ENCODE data around the gene TYROBP.

GRCh38 chr19:35940078-35940775 is 32.1 kb upstream of the TYROBP start:
- TF ChIP-seq CTCF (IDR thresholded peaks at IDR 0.05) (no peak), EP300 (IDR thresholded peaks at IDR 0.05) (no peak), POLR2AphosphoS5 (IDR thresholded peaks at IDR 0.05) (no peak), POLR2A (IDR thresholded peaks at IDR 0.05) (no peak)
